Duodenal mucosa (tissue), 2 donors: Measurements from ENCODE around the gene RAB29.

Experiments used
- H3K27ac ChIP-seq: one replicate; pipeline ENCODE4 v1.7.0; 2013; ENCODE audit warnings: low read depth, low read length
- H3K27me3 ChIP-seq, 2 donors: one replicate each; pipeline ENCODE4 v1.7.0; 2013; ENCODE audit warnings: low read length in 2 of 2, control low read depth in 1 of 2; ENCODE audit not compliant: insufficient read depth in 2 of 2, control insufficient read depth in 1 of 2
- H3K36me3 ChIP-seq, 2 donors: one replicate each; pipeline ENCODE4 v1.7.0; 2013; ENCODE audit warnings: low read length in 2 of 2, control low read depth in 1 of 2; ENCODE audit not compliant: insufficient read depth in 2 of 2, control insufficient read depth in 1 of 2
- H3K4me1 ChIP-seq, 2 donors: one replicate each; pipeline ENCODE4 v1.7.0; 2013; ENCODE audit warnings: low read length in 2 of 2, control low read depth in 1 of 2; ENCODE audit not compliant: insufficient read depth in 2 of 2, control insufficient read depth in 1 of 2
- H3K4me3 ChIP-seq, 2 donors: one replicate each; pipeline ENCODE4 v1.7.0; 2013; ENCODE audit warnings: low read length in 2 of 2, low read depth in 1 of 2
- H3K9ac ChIP-seq, 2 donors: one replicate each; pipeline ENCODE4 v1.7.0; 2013; ENCODE audit warnings: low read length in 2 of 2, low read depth in 1 of 2
- H3K9me3 ChIP-seq, 2 donors: one replicate each; pipeline ENCODE4 v1.7.0; 2013; ENCODE audit warnings: low read length in 2 of 2, control low read depth in 1 of 2; ENCODE audit not compliant: control insufficient read depth in 1 of 2

The RAB29 gene

DNA sequence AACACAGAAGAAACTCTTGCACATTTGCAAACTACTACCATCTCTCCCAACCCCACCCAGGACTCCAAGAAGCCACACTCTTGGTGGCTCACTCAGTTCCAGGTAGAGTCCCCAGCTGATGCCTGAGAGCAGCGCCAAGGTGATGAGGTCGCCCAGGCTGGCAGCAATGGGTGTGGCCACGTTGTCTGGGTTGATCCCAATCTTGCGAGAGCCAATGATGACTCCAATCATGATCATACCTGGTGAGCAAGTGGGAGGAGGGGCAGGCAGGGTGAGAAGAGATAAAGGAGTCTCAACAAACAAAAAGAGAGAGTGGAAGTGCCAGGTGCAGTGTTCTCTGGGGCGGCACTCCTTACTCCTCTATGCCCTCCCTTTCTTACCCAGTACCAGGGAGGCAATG is 23.3 kb upstream of the RAB29 start:
- H3K4me1 ChIP-seq: peaks cover 0 to 3% of the 10 kb centered on the region in 2 donors
- peaks cover 8 to 45% of the 10 kb centered on the region in 2 donors for H3K36me3 ChIP-seq
- H3K9me3 ChIP-seq: no peaks in the 10 kb centered on the region
- H3K9ac ChIP-seq: no peak overlapping the region
- no peak overlapping the region for H3K4me3 ChIP-seq
- no peaks in the 10 kb centered on the region for H3K27me3 ChIP-seq
- H3K27ac ChIP-seq: no peak overlapping the region

GRCh38 chr1:205797168-205797567 is 21.9 kb upstream of the RAB29 start:
- Histone ChIP-seq H3K9ac (no peak overlapping the region), H3K4me1 (peaks cover 0 to 3% of the 10 kb centered on the region in 2 donors), H3K27ac (no peak overlapping the region), H3K4me3 (no peak overlapping the region), H3K27me3 (no peaks in the 10 kb centered on the region), H3K36me3 (peaks cover 12 to 45% of the 10 kb centered on the region in 2 donors), H3K9me3 (no peaks in the 10 kb centered on the region)

DNA sequence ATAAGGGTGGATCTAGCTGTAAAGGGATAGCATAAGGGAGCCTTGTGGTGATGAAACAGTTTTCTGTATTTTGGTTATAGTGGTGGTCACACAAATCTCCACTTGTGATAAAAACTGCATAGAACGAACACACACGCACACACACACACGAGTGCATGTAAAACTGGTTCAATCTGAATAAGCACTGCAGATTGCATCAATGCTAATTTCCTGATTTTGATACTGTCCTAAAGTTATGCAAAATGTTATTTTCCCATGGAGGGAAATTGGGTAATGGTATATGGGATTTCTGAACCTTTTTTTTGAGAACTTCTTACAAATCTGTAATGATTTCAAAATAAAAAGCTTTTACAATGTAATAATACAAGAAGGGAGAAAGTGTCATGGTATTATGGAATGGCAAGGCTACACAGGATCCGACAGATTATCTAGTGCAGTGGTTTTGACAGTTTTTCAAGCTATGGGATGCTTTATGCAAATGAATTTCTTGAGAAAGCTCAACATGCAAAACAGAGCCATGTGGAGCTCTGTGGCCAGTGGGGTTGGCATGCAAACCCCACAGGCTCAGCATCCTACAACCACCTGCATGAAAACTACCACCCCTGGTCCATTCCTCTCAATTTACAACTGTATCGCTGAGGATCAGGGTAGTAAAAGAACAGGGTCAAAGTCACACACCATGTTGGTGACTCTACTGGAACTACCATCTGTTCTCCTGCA is 18.9 kb upstream of the RAB29 start:
- Histone ChIP-seq H3K9me3 (no peaks in the 10 kb centered on the region), H3K36me3 (peaks cover 12 to 44% of the 10 kb centered on the region in 2 donors), H3K9ac (no peak overlapping the region), H3K27me3 (no peaks in the 10 kb centered on the region), H3K27ac (no peak overlapping the region), H3K4me3 (no peak overlapping the region), H3K4me1 (peaks cover 0 to 3% of the 10 kb centered on the region in 2 donors)

- Histone ChIP-seq H3K9me3 (no peaks in the 10 kb centered on the region), H3K4me3 (no peak overlapping the region), H3K9ac (no peak overlapping the region), H3K27me3 (no peaks in the 10 kb centered on the region), H3K27ac (no peak overlapping the region), H3K4me1 (no peaks in the 10 kb centered on the region), H3K36me3 (peaks cover 12 to 35% of the 10 kb centered on the region in 2 donors)
Measured at GRCh38 chr1:205792961-205793673, 17.8 kb upstream of the RAB29 start.

- no peaks in the 10 kb centered on the region for H3K27me3 ChIP-seq
- no peaks in the 10 kb centered on the region for H3K9me3 ChIP-seq
- H3K4me1 ChIP-seq: no peaks in the 10 kb centered on the region
- H3K4me3 ChIP-seq: no peak overlapping the region
- no peak overlapping the region for H3K27ac ChIP-seq
- H3K36me3 ChIP-seq: peaks cover 12 to 28% of the 10 kb centered on the region in 2 donors
- H3K9ac ChIP-seq: no peak overlapping the region
Measured at GRCh38 chr1:205792481-205792881, 17.2 kb upstream of the RAB29 start.

- Histone ChIP-seq H3K36me3 (peaks cover 12 to 20% of the 10 kb centered on the region in 2 donors), H3K9me3 (no peaks in the 10 kb centered on the region), H3K4me3 (no peak overlapping the region), H3K27me3 (no peaks in the 10 kb centered on the region), H3K27ac (no peak overlapping the region), H3K4me1 (no peaks in the 10 kb centered on the region), H3K9ac (no peak overlapping the region)
Measured at GRCh38 chr1:205791568-205792180, 16.4 kb upstream of the RAB29 start.

GRCh38 chr1:205787287-205787916 is 12.1 kb upstream of the RAB29 start:
- Histone ChIP-seq H3K36me3 (peaks cover 0 to 5% of the 10 kb centered on the region in 2 donors), H3K27me3 (no peaks in the 10 kb centered on the region), H3K27ac (no peak overlapping the region), H3K4me3 (no peak overlapping the region), H3K9ac (no peak overlapping the region), H3K4me1 (no peaks in the 10 kb centered on the region), H3K9me3 (no peaks in the 10 kb centered on the region)

DNA sequence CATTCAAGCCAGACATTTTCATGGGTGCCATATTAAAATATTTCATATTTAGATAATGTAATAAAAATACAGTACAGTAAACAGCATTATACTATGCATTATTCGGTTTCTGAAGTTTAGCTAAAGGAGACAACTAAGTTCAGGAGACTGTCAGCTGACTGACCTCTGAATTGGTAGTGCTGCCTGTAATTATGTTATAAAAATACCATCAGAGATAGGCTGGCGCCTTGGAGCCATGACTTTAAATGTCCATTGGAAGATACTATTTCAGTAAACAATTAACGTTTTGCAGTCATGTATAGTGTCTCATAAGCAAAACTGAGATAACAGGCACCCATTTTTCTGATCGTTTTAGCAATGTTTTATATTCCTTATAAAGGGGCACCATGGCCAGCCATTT is 11.3 kb upstream of the RAB29 start:
- Histone ChIP-seq H3K9ac (no peak overlapping the region), H3K36me3 (peaks cover 0 to 5% of the 10 kb centered on the region in 2 donors), H3K4me1 (no peaks in the 10 kb centered on the region), H3K27me3 (no peaks in the 10 kb centered on the region), H3K27ac (no peak overlapping the region), H3K4me3 (no peak overlapping the region), H3K9me3 (no peaks in the 10 kb centered on the region)

DNA sequence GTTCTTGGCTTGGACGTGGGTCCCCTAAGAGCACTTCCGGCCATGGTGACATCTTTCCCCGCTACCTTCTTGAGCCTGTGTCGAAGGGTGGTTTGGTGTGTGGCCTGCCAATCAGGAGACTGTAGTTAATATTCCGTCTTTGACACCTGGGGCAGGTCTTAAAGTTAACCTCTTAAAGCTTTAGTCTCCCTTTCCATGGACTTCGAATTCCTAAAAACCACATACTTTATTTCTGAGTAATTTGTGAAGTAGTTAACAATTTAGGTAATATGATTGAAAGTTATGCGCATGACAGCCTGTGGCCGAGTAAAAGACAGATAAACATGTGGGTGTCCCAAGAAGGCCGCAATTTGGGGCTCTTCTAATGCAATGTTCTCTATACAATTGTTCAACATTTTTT is 10.2 kb upstream of the RAB29 start:
- no peak overlapping the region for H3K9ac ChIP-seq
- H3K27ac ChIP-seq: no peak overlapping the region
- no peaks in the 10 kb centered on the region for H3K9me3 ChIP-seq
- H3K36me3 ChIP-seq: peaks cover 0 to 5% of the 10 kb centered on the region in 2 donors
- no peaks in the 10 kb centered on the region for H3K4me1 ChIP-seq
- H3K4me3 ChIP-seq: no peak overlapping the region
- no peaks in the 10 kb centered on the region for H3K27me3 ChIP-seq

- Histone ChIP-seq H3K9ac (no peak overlapping the region), H3K36me3 (no peaks in the 10 kb centered on the region), H3K9me3 (no peaks in the 10 kb centered on the region), H3K27me3 (no peaks in the 10 kb centered on the region), H3K4me3 (no peak overlapping the region), H3K4me1 (no peaks in the 10 kb centered on the region), H3K27ac (no peak overlapping the region)
Measured at GRCh38 chr1:205783904-205784303, 8.6 kb upstream of the RAB29 start.
